T-helper 1 cell treated with Interleukin-12 subunit alpha and Interleukin-12 subunit beta and Interleukin-4 antibody, amounts not matched to agents 30 ng/mL and 1 ng/mL, for 36 hours (primary cell): ENCODE measurements around the gene SIK2. TPM values are rescaled to one million over a fixed set of nuclear protein-coding genes. Genes with fewer than 3 reads are reported as not detected.

Source experiments
- intact Hi-C: fragments of 100-400 bp; cut with micrococcal nuclease; formaldehyde crosslinking; loops from one replicate; pipeline ENCODE4 v1.15.1; 2024
- total RNA-seq: library from RNA; stranded (reverse); gene quantifications from 2 replicates; pipeline ENCODE4 v1.2.3, GENCODE V29; 2022

SIK2 gene
- total RNA-seq = 7.9 and 9.7 TPM in 2 replicates

- intact Hi-C loops = loop anchor here (1.0 to 10.0 kb wide), 15 partner anchors 37 to 1713 kb away; partner anchors contain the start of genes ALG9, CFAP68, DLAT and FDXACB1
Observed at GRCh38 chr11:111601979-111602864, at the start of gene SIK2. TSS of gene SIK2 (plus strand) at chr11:111602449. CDS start at chr11:111602564, 115 bp downstream.

DNA sequence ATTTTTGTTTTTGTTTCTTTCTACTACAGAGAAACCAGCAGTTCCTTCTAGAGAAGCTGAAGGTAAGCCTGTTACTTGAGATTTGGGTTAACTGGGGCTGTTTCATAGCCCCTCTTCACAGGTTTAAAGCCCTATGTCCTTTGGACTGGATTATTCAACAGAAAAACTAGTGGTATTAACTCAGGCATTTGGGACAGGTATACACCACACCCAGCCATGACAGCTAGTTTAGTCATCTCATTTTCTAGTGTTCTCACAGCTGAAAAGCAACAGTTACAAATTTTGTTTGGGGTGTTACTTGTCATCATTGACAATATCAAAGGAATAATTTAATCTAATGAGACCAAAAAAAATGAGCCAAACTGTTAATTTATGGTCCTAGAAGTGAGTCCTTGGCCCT is 47.7 kb upstream of the SIK2 start:
- intact Hi-C loops = no loop called here

DNA sequence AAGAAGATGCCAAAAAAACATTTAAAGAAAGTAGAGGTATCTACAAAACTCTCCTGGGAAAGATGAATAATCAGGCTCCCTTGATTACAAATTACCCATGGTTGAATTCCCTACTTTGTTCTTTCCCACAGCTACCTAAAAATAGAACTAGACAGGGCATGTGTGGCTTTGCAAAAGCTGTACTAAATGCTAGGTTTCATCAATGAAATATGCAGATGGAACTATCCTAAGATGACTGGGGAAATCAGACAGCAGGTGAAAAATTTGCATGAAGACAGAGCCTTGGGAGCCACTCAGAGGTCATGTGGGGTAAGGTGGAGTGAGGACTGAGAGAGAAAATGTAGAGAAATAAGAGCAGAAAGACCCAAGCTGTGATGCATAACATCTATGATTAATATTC is 47.0 kb upstream of the SIK2 start:
- intact Hi-C loops = no loop called here

DNA sequence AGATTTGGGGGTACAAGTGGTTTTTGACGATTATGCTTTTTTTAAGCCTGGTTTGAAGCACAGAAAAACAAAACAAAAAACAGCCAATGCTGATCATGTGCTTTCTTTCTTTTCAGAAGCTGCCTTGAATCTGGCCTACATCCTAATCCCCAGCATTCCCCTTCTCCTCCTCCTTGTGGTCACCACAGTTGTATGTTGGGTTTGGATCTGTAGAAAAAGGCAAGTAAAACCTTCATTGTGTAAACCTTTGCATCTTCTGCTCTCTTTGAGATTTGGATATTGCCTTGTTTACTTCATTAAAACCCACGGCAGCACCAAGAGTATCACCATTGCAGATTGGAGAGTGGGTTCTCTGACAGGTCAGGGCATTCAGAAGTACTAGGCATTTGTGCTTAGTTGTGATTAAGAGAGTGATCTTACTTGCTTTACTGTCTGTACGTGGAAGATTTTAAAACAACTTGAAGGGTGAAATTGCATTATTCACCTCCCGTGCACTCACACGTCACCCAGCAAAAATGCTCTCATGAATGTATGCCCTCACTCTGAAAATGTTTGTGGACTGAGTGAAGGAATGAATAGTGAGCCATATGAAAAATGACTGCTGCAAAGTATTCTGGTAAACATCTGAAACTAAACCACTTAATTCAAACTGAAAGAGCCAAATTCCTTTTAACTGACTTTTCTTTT is 44.7 kb upstream of the SIK2 start:
- intact Hi-C loops = no loop called here

- intact Hi-C loops = no loop called here
Observed at GRCh38 chr11:111559800-111560464, 42.3 kb upstream of the SIK2 start.

DNA sequence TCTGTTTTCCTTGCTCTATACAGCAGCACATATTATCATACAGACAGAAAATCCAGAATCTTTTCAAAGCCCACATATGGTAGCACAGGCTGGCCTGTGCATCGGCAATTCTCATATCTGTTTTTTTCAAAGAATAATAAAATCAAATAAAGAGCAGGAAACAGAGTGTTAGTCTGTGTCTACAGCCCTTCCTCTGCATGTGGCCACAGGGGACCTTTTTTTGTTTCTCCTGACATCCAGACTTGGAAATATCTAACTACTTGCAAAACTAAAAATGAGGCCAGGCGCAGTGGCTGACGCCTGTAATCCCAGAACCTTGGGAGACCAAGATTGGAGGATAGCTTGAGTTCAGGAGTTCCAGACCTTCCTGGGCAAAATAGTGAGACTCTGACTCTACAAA is 41.4 kb upstream of the SIK2 start:
- intact Hi-C loops = no loop called here

DNA sequence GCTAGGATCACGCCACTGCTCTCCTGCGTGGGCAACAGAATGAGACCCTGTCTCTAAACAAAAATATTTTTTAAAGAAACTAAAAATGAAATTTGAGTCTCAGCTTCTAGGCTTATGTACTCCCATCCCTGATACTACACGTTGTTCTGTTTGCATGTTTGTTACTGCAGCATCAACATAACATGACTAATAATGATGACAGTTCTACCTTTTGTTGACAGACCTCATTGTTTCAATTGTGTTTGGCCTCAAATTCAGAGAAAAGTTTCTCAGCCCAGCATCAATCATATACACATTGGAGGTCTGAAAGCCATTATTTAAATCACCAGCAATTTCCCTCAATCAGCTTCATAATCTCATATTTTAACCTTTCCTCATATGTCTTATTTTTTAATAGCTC is 40.9 kb upstream of the SIK2 start:
- intact Hi-C loops = no loop called here

DNA sequence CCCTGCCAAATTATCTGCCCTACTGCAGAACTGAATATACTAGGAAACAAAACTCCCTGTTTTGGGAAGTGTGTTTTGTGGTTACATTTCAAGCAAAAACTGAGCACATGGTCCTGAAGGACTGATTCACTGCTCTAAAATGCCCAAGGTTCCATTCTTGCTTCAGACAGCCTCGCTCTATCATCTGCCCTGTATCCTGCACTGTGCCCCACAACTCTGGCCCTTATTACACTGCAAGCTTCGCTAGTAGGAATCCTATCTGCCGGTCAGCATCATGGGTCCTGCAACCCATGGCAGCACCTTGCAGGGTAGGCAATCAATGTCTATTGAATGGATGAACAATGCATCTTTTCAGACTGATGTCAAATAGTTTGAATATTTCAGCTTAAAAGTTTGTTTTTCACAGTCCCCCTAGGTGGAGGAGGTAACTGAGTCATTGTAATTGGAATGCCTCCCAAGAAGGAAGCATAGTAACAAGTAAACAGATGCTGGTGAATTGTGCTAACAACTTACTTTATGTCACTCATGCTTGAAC is 40.4 kb upstream of the SIK2 start:
- intact Hi-C loops = no loop called here

- intact Hi-C loops = no loop called here
Observed at GRCh38 chr11:111562692-111563389, 39.4 kb upstream of the SIK2 start.

DNA sequence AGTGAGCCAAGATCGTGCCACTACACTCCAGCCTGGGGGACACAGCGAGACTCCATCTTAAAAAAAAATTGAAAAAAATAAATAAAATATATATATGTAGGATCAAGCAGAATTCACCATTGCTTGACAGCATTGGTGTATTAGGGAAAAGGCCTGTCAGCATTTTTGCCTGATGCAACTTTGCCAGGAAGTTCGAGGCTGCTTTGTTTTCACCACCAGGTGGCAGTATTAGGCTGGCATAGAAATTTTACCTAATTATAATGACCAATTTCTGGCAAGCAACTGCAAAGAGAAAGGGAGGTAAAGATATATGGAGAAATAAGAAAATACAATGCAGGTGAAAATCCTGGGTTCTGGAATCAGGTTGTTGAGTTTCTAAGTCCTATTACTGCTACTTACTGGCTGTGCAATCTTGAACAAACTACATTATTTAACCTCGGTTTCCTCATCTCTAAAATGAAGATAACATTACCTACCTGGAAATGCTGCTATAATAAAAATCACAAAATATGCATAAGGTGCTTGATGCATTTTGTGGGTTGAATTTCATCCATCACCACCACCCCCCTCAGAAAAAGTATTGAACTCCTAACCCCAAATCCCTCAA is 37.0 kb upstream of the SIK2 start:
- intact Hi-C loops = loop anchor here (1.0 to 2.0 kb wide), 6 partner anchors 22 to 276 kb away; partner anchors contain the start of genes PPP2R1B and SIK2

GRCh38 chr11:111566324-111566723 is 35.9 kb upstream of the SIK2 start:
- intact Hi-C loops = no loop called here

GRCh38 chr11:111569476-111569875 is 32.8 kb upstream of the SIK2 start:
- intact Hi-C loops = no loop called here

DNA sequence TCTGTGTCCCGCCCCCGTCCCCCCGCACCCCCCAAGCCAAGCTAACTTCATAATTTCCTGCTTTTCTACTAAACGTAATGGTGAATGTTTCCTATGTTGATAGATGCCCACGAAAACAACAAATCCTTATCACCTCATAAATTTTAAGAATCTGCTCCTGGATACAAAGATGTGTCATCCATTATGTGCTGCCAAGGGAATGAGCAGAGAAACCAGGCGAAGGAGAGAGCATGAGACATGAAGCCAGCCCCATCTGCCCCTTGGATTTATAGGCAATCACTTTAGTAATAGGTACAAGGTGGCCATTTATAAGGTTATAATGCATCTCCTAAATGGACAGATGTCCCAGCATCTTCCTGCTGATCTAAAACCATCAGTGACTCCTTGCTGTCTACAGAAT is 31.5 kb upstream of the SIK2 start:
- intact Hi-C loops = no loop called here

GRCh38 chr11:111571829-111572501 is 30.3 kb upstream of the SIK2 start:
- intact Hi-C loops = no loop called here

GRCh38 chr11:111572581-111572980 is 29.7 kb upstream of the SIK2 start:
- intact Hi-C loops = no loop called here

- intact Hi-C loops = no loop called here
Observed at GRCh38 chr11:111573821-111574249, 28.4 kb upstream of the SIK2 start.

DNA sequence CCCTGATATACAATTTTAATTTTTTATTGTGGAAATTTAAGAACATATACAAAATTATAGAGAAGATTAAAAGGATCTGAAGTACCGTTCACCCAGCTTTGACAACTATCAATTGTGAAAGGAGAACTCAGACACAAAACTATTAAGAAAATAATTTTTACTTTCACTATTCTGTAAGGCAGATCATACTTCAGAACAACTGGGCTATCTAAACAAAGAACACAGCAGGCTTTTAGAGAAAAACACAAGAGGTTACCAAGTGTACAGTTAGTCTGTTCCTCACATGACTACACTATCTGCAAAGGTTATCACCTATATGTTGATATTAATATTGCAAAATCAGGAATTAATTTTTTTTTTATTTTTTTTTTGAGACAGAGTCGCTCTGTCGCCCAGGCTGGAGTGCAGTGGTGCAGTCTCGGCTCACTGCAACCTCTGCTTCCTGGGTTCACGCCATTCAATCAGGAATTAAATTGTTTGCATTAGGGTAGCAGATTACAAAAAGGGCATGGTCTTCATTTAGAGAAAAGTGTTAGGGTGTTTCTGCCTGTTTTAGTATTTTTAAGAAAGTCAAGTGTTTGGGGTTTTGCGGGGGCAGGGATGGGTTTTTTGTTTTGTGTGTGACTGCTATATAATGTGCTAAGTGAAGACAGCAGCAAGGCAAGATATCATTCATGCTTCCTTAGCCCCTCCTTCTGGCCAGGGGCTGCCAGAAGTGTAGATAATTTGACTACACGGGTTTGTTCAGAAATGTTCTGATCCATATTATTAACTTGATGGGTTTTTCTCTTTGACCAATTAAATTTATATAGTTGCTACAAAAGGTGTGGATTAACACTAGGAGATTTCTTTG is 27.6 kb upstream of the SIK2 start:
- intact Hi-C loops = no loop called here

DNA sequence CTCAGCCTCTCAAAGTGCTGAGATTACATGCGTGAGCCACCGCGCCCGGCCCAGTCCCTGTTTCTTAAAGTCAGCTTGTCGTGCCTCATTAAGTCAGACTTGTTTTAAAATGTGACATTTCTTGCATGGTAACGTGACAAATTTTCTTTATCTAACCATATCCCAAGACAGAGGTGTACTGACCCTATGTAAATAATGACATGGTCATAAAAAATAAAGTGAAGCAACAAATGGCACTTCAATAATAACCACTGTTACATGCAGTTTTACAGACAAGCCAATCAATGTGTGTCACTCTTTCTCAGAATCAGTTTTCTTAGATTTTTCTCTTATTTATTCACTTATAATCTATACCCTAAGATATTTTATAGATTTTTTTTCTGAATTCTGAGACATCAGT is 26.5 kb upstream of the SIK2 start:
- intact Hi-C loops = no loop called here

- intact Hi-C loops = no loop called here
Observed at GRCh38 chr11:111577821-111578220, 24.4 kb upstream of the SIK2 start.
